GM12878 (cell line): ENCODE measurements around the gene KCNK1. TPM values are rescaled to one million over a fixed set of nuclear protein-coding genes. Genes with fewer than 3 reads are reported as not detected.

Experiments used
- ATAC-seq: fragments of 200-7000 bp; cut with Tn5 transposase; 3 replicates; pipeline ENCODE4 v1.9.1; 2020; ENCODE audit warnings: mild to moderate bottlenecking, moderate library complexity
- BruUV-seq: library from RNA; stranded (reverse); fragments of 400-500 nt; replicated peaks from 2 replicates; lab custom pipeline; 2021; lab: Mats Ljungman, UMichigan
- CTCF ChIA-PET: fragments of 300-600 bp; sonication (Branson Sonifier 250); formaldehyde crosslinking; extraction: SDS; loops from one replicate; lab custom pipeline; 2021; ENCODE audit warnings: inconsistent platforms; lab: Yijun Ruan, JAX
- POLR2A ChIA-PET: fragments of 350-600 bp; formaldehyde crosslinking; extraction: SDS; loops from one replicate; lab custom pipeline; 2021; ENCODE audit warnings: inconsistent platforms; lab: Charles Lee
- RAD21 ChIA-PET: fragments of 300-600 bp; sonication (Branson Sonifier 250); formaldehyde crosslinking; loops from one replicate; lab custom pipeline; 2023; ENCODE audit warnings: antibody characterized with exemption; ENCODE audit not compliant: unreplicated experiment; lab: Charles Lee
- SMC1A ChIA-PET: fragments of 300-600 bp; sonication (Branson Sonifier 250); formaldehyde crosslinking; loops from one replicate; lab custom pipeline; 2023; ENCODE audit not compliant: unreplicated experiment, uncharacterized antibody; lab: Charles Lee
- DNase-seq: peaks from one replicate; pipeline ENCODE4 v3.0.0-alpha.2; 2011; ENCODE audit warnings: low read depth, low spot score
- FAIRE-seq: peaks from 3 replicates; lab custom pipeline; 2011; peaks lifted over from hg19 to GRCh38; lab: Jason Lieb, UNC
- H2AFZ ChIP-seq: 2 replicates; pipeline ENCODE4 v1.6.0; 2011; ENCODE audit warnings: low read depth, low read length, control low read depth; ENCODE audit not compliant: control insufficient read depth
- H3K27ac ChIP-seq: 2 replicates; pipeline ENCODE4 v1.5.1; 2011; ENCODE audit warnings: control low read depth; ENCODE audit not compliant: control insufficient read depth, insufficient read depth
- H3K27me3 ChIP-seq, 2 experiments: replicated peaks in 1 of 2; 2 replicates each; pipeline versions ENCODE4 v1.6.0 to v1.6.1; 2011; ENCODE audit warnings: low read length in 1 of 2; ENCODE audit not compliant: control insufficient read depth in 2 of 2, insufficient read depth in 2 of 2
- H3K36me3 ChIP-seq, 2 experiments: 2 replicates each; pipeline ENCODE4 v1.5.1; 2011; ENCODE audit warnings: low read length in 1 of 2; ENCODE audit not compliant: control insufficient read depth in 2 of 2, insufficient read depth in 2 of 2
- H3K4me1 ChIP-seq: 2 replicates; pipeline ENCODE4 v1.6.1; 2011; ENCODE audit warnings: mild to moderate bottlenecking, low read length, moderate library complexity, mixed read lengths; ENCODE audit not compliant: control insufficient read depth, insufficient read depth
- H3K4me2 ChIP-seq: 2 replicates; pipeline ENCODE4 v1.6.0; 2011; ENCODE audit warnings: control low read depth; ENCODE audit not compliant: control insufficient read depth, insufficient read depth
- H3K4me3 ChIP-seq: fragments of 200-600 bp; sonication (generic); 2 replicates; pipeline ENCODE4 v1.5.1; 2016
- H3K79me2 ChIP-seq: 2 replicates; pipeline ENCODE4 v1.6.0; 2011; ENCODE audit warnings: low read length; ENCODE audit not compliant: control insufficient read depth, insufficient read depth
- H3K9ac ChIP-seq: 2 replicates; pipeline ENCODE4 v1.8.0; 2011; ENCODE audit warnings: low read length, control low read depth, mixed read lengths; ENCODE audit not compliant: control insufficient read depth, insufficient read depth
- H3K9me3 ChIP-seq: replicated peaks from 3 replicates; pipeline ENCODE4 v1.5.1; 2011; ENCODE audit warnings: mild to moderate bottlenecking, low read length; ENCODE audit not compliant: control insufficient read depth, insufficient read depth
- H4K20me1 ChIP-seq: 2 replicates; pipeline ENCODE4 v1.6.0; 2011; ENCODE audit not compliant: control insufficient read depth, insufficient read depth
- BHLHE40 ChIP-seq, 2 experiments: fragments of 450-650 bp in 1 of 2; IDR thresholded peaks; 2 replicates each; pipeline ENCODE4 v1.6.1; 2011 to 2017; ENCODE audit warnings: low read depth in 2 of 2, borderline replicate concordance in 1 of 2, improper control_type of control experiment in 1 of 2, low read length in 1 of 2, mild to moderate bottlenecking in 1 of 2
- HDAC2 ChIP-seq: fragments of 200-600 bp; sonication (generic); IDR thresholded peaks from 2 replicates; pipeline ENCODE4 v1.6.1; 2017
- IKZF1 ChIP-seq: fragments of 450-650 bp; conservative IDR thresholded peaks from 2 replicates; pipeline ENCODE4 v1.6.1; 2017; ENCODE audit warnings: antibody characterized with exemption, mild to moderate bottlenecking
- JUND ChIP-seq: IDR thresholded peaks from 2 replicates; pipeline ENCODE4 v1.6.1; 2012; ENCODE audit warnings: low read depth, mild to moderate bottlenecking, low read length, improper control_type of control experiment, moderate library complexity
- NBN ChIP-seq: fragments of 450-650 bp; IDR thresholded peaks from 2 replicates; pipeline ENCODE4 v1.6.1; 2016
- SREBF2 ChIP-seq: IDR thresholded peaks from 2 replicates; pipeline ENCODE4 v1.6.1; 2012; ENCODE audit warnings: mild to moderate bottlenecking, low read length
- TBL1XR1 ChIP-seq: IDR thresholded peaks from 2 replicates; pipeline ENCODE4 v1.6.1; 2012; ENCODE audit warnings: low read depth, low read length, improper control_type of control experiment
- ZNF384 ChIP-seq: IDR thresholded peaks from 2 replicates; pipeline ENCODE4 v1.6.1; 2012; ENCODE audit warnings: low read depth, mild to moderate bottlenecking, low read length, improper control_type of control experiment, borderline replicate concordance
- WGBS: methylation state at CpG from one replicate; pipeline ENCODE4 v1.1.6; 2016; ENCODE audit warnings: low lambda C conversion rate; ENCODE audit not compliant: insufficient replicate concordance, insufficient coverage; ENCODE audit errors: missing lambda C conversion rate; 5-methylcytosine and 5-hydroxymethylcytosine counted together
- in situ Hi-C: fragments of 300-500 bp; cut with MboI; formaldehyde crosslinking; loops from 9 replicates; pipeline ENCODE4 v1.14.3; 2018; ENCODE audit warnings: mixed read lengths
- intact Hi-C: fragments of 100-400 bp; cut with micrococcal nuclease; formaldehyde crosslinking; loops from one replicate; pipeline ENCODE4 v1.14.2; 2022; ENCODE audit not compliant: unreplicated experiment
- polyA plus RNA-seq, 11 experiments: library from polyadenylated mRNA; depleted of rRNA in 4 of 11; unstranded in 6 of 11; stranded (reverse) in 5 of 11; fragments of >200 nt; fragmentation: Nextera tagmentation in 4 of 11; fragmentation: Illumina TruSeq in 1 of 11; extraction: Ambion mirVana in 4 of 11; extraction: Trizol in 1 of 11; gene quantifications; 1 replicate in 1 of 11; 2 replicates in 10 of 11; pipeline versions ENCODE4 v1.2.1 to v1.2.3, GENCODE V29; 2011 to 2016; ENCODE audit warnings: inconsistent platforms in 2 of 11, missing spikeins in 2 of 11, low read depth in 1 of 11
- total RNA-seq, 4 experiments: library from RNA; depleted of rRNA in 3 of 4; stranded (reverse); fragments of >200 nt in 3 of 4; fragmentation: Illumina TruSeq in 1 of 4; extraction: Trizol in 1 of 4; gene quantifications; 2 replicates each; pipeline versions ENCODE4 v1.2.1 to v1.2.3, GENCODE V29; 2013 to 2021
- TF ChIP-seq, protein P1 (sequence below): fragments of 450-650 bp; formaldehyde crosslinking; IDR thresholded peaks from 2 replicates; pipeline ENCODE4 v1.4.0; 2022; ENCODE audit warnings: mild to moderate bottlenecking, moderate library complexity
- TF ChIP-seq, protein P2 (sequence below): IDR thresholded peaks from 2 replicates; pipeline ENCODE4 v1.6.1; 2011; ENCODE audit warnings: low read depth, mild to moderate bottlenecking, low read length, moderate library complexity, borderline replicate concordance; ENCODE audit errors: extremely low read depth
- TF ChIP-seq, protein P3 (sequence below): fragments of 150-350 bp; IDR thresholded peaks from 2 replicates; pipeline ENCODE4 v1.6.1; 2014; ENCODE audit warnings: mild to moderate bottlenecking, low read depth, low read length

Gene KCNK1
- total and polyA plus RNA-seq, 10 of the 15 experiments (the other 5 are each of a cell fraction or from before 2014, with no cell fraction given): 9.4 to 27.6 (median 15.1) TPM

- FAIRE-seq: no peak
- SMC1A ChIA-PET: interaction anchor here (0.8 to 2.5 kb wide), 7 partner anchors 9 to 222 kb away, joined by 3 to 6 read pairs (median 4); no protein-coding TSS in a partner anchor
- CTCF ChIA-PET: interaction anchor here (1.1 to 2.2 kb wide), 2 partner anchors 9 to 129 kb away, joined by 3 to 8 read pairs; no protein-coding TSS in a partner anchor
- no peak for ATAC-seq
- H3K36me3 ChIP-seq: no peaks in the 10 kb centered on the region
- POLR2A ChIA-PET: no interaction called here
- H3K9me3 ChIP-seq: no peaks in the 10 kb centered on the region
- in situ Hi-C loops (no loop called here), intact Hi-C loops (no loop called here)
- RAD21 ChIA-PET: interaction anchor here (1.0 to 1.2 kb wide), 3 partner anchors 28 to 128 kb away, joined by 3 to 4 read pairs (median 3); no protein-coding TSS in a partner anchor
- no peaks in the 10 kb centered on the region for H4K20me1 ChIP-seq
- no peak overlapping the region for H3K4me2 ChIP-seq
- no peaks in the 10 kb centered on the region for H3K4me1 ChIP-seq
- no peak overlapping the region for H3K9ac ChIP-seq
- H3K79me2 ChIP-seq: no peaks in the 10 kb centered on the region
- no TSS peak for BruUV-seq
- no peak overlapping the region for H2AFZ ChIP-seq
- H3K4me3 ChIP-seq: no peak overlapping the region
- no peak for DNase-seq
- no peaks in the 10 kb centered on the region for H3K27me3 ChIP-seq
- no peak for TF ChIP-seq JUND
- no peak overlapping the region for H3K27ac ChIP-seq
These were observed 44.3 kb upstream of the KCNK1 start for GRCh38 chr1:233569636-233570035.

DNA sequence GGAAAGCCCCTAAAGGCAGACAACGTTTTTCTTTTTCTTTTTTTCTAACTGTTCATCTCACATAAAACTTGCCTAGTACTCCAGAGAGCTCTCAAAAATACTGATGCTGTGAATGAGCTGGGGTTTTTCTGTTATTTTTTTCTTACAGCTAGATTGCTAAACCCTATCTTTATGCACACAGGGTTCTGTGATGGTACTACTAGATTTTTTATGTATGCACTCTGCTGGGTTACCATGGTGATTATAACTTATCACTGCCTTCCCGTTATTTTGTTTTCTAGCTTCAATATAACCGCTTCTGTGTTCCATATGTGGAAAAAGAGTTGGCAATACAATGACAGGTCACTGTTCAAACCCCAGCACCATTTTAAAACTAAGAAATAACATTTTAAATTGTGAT lies 43.7 kb upstream of the KCNK1 start:
- Histone ChIP-seq H3K27ac (no peak overlapping the region), H3K9me3 (no peaks in the 10 kb centered on the region), H3K36me3 (no peaks in the 10 kb centered on the region), H3K79me2 (no peaks in the 10 kb centered on the region), H3K4me2 (no peak overlapping the region), H3K4me1 (no peaks in the 10 kb centered on the region), H3K27me3 (no peaks in the 10 kb centered on the region), H4K20me1 (no peaks in the 10 kb centered on the region), H2AFZ (no peak overlapping the region), H3K9ac (no peak overlapping the region), H3K4me3 (no peak overlapping the region)
- in situ Hi-C loops: no loop called here
- ChIA-PET SMC1A (interaction anchor here (0.8 to 1.3 kb wide), 5 partner anchors 14 to 221 kb away, joined by 3 to 5 read pairs (median 3); no protein-coding TSS in a partner anchor), RAD21 (interaction anchor here (1.2 kb wide), 1 partner anchor 27 kb away, joined by 3 read pairs; no protein-coding TSS in a partner anchor), POLR2A (no interaction called here), CTCF (interaction anchor here (0.5 to 2.2 kb wide), 3 partner anchors 9 to 153 kb away, joined by 3 to 8 read pairs (median 4); no protein-coding TSS in a partner anchor)
- FAIRE-seq: no peak
- no peak for ATAC-seq
- DNase-seq: no peak
- 33% methylated on average over 3 of the region's 3 CpGs for WGBS
- BruUV-seq: no TSS peak
- intact Hi-C loops: no loop called here
- TF ChIP-seq TBL1XR1: no peak
- no peak for TF ChIP-seq HDAC2
- TF ChIP-seq BHLHE40 (IDR thresholded peaks at IDR 0.05; ENCODE audit: borderline replicate concordance in 1 of 2, low read depth in 2 of 2, low read length in 1 of 2): no peak
- no peak for TF ChIP-seq ZNF384
- TF ChIP-seq, protein P1, sequence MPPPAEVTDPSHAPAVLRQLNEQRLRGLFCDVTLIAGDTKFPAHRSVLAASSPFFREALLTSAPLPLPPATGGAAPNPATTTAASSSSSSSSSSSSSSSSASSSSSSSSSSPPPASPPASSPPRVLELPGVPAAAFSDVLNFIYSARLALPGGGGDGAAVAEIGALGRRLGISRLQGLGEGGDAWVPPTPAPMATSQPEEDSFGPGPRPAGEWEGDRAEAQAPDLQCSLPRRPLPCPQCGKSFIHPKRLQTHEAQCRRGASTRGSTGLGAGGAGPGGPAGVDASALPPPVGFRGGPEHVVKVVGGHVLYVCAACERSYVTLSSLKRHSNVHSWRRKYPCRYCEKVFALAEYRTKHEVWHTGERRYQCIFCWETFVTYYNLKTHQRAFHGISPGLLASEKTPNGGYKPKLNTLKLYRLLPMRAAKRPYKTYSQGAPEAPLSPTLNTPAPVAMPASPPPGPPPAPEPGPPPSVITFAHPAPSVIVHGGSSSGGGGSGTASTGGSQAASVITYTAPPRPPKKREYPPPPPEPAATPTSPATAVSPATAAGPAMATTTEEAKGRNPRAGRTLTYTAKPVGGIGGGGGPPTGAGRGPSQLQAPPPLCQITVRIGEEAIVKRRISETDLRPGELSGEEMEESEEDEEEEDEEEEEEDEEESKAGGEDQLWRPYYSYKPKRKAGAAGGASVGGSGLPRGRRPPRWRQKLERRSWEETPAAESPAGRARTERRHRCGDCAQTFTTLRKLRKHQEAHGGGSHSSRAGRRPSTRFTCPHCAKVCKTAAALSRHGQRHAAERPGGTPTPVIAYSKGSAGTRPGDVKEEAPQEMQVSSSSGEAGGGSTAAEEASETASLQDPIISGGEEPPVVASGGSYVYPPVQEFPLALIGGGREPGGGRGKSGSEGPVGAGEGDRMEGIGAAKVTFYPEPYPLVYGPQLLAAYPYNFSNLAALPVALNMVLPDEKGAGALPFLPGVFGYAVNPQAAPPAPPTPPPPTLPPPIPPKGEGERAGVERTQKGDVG (CRISPR knock-in tag): no peak
- TF ChIP-seq, protein P2, sequence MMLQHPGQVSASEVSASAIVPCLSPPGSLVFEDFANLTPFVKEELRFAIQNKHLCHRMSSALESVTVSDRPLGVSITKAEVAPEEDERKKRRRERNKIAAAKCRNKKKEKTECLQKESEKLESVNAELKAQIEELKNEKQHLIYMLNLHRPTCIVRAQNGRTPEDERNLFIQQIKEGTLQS: no peak
- no peak for TF ChIP-seq NBN
- no peak for TF ChIP-seq SREBF2
- no peak for TF ChIP-seq IKZF1
- TF ChIP-seq, protein P3, sequence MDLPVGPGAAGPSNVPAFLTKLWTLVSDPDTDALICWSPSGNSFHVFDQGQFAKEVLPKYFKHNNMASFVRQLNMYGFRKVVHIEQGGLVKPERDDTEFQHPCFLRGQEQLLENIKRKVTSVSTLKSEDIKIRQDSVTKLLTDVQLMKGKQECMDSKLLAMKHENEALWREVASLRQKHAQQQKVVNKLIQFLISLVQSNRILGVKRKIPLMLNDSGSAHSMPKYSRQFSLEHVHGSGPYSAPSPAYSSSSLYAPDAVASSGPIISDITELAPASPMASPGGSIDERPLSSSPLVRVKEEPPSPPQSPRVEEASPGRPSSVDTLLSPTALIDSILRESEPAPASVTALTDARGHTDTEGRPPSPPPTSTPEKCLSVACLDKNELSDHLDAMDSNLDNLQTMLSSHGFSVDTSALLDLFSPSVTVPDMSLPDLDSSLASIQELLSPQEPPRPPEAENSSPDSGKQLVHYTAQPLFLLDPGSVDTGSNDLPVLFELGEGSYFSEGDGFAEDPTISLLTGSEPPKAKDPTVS: no peak
